Neural cell (in vitro differentiated cells): ENCODE results near the gene VPS41. TPM values are rescaled to one million over a fixed set of nuclear protein-coding genes. Genes with fewer than 3 reads are reported as not detected.

Experiments used
- H2AFZ ChIP-seq: fragments of 200-600, 300-800 bp; sonication (generic), shearing (Covaris generic); 2 replicates; pipeline ENCODE4 v1.6.0; 2014; ENCODE audit warnings: low read depth, mild to moderate bottlenecking, antibody characterized with exemption, low read length, moderate library complexity
- H3F3A ChIP-seq: fragments of 200-600 bp; shearing (Covaris generic); 2 replicates; pipeline ENCODE4 v1.6.1; 2016; ENCODE audit warnings: mild to moderate bottlenecking, moderate library complexity, mixed read lengths, antibody characterized with exemption, low read length; ENCODE audit not compliant: insufficient read depth, poor library complexity, severe bottlenecking
- H3K27ac ChIP-seq: fragments of 200-600, 300-800 bp; sonication (generic), shearing (Covaris generic); 2 replicates; pipeline ENCODE4 v1.5.1; 2014; ENCODE audit warnings: mild to moderate bottlenecking, low read length, moderate library complexity
- H3K27me3 ChIP-seq: fragments of 300-800, 200-600 bp; sonication (generic), shearing (Covaris generic); 2 replicates; pipeline ENCODE4 v1.6.0; 2014; ENCODE audit warnings: mild to moderate bottlenecking, low read depth, low read length, moderate library complexity; ENCODE audit not compliant: insufficient read depth
- H3K36me3 ChIP-seq: fragments of 300-800, 200-600 bp; sonication (generic), shearing (Covaris generic); 2 replicates; pipeline ENCODE4 v1.5.1; 2014; ENCODE audit warnings: mild to moderate bottlenecking, antibody characterized with exemption, low read length, moderate library complexity; ENCODE audit not compliant: insufficient read depth
- H3K4me2 ChIP-seq: fragments of 300-800, 200-600 bp; sonication (generic), shearing (Covaris generic); 2 replicates; pipeline ENCODE4 v1.6.0; 2014; ENCODE audit warnings: mild to moderate bottlenecking, low read length
- H3K4me3 ChIP-seq: fragments of 300-800, 200-600 bp; sonication (generic), shearing (Covaris generic); 2 replicates; pipeline ENCODE4 v1.5.1; 2014; ENCODE audit warnings: mild to moderate bottlenecking, low read length, moderate library complexity
- H3K79me2 ChIP-seq: fragments of 200-600 bp; shearing (Covaris generic); replicated peaks from 2 replicates; pipeline ENCODE4 v1.6.0; 2014; ENCODE audit warnings: mild to moderate bottlenecking, low read length, moderate library complexity; ENCODE audit not compliant: insufficient read depth
- H3K9ac ChIP-seq: fragments of 300-800, 200-600 bp; sonication (generic), shearing (Covaris generic); 2 replicates; pipeline ENCODE4 v1.6.1; 2016; ENCODE audit warnings: mild to moderate bottlenecking, low read length, mixed read lengths
- H3K9me2 ChIP-seq: fragments of 200-600 bp; shearing (Covaris generic); 2 replicates; pipeline ENCODE4 v1.6.1; 2016; ENCODE audit warnings: mild to moderate bottlenecking, low read length, mixed read lengths; ENCODE audit not compliant: insufficient read depth
- H3K9me3 ChIP-seq: fragments of 200-600, 300-800 bp; sonication (generic), shearing (Covaris generic); 2 replicates; pipeline ENCODE4 v1.6.1; 2016; ENCODE audit warnings: mild to moderate bottlenecking, mixed run types, low read length, moderate library complexity, mixed read lengths
- H4K20me1 ChIP-seq: fragments of 200-600 bp; shearing (Covaris generic); 2 replicates; pipeline ENCODE4 v1.6.1; 2016; ENCODE audit warnings: mild to moderate bottlenecking, mixed run types; ENCODE audit not compliant: insufficient read depth
- CTCF ChIP-seq: fragments of 450-650 bp; IDR thresholded peaks from 2 replicates; pipeline ENCODE4 v1.5.1; 2014; ENCODE audit warnings: antibody characterized with exemption, mild to moderate bottlenecking, moderate library complexity; ENCODE audit not compliant: poor library complexity, severe bottlenecking
- EP300 ChIP-seq: fragments of 450-650 bp; conservative IDR thresholded peaks from 2 replicates; pipeline ENCODE4 v1.6.1; 2014; ENCODE audit warnings: antibody characterized with exemption, mild to moderate bottlenecking, moderate library complexity; ENCODE audit not compliant: poor library complexity, severe bottlenecking
- EZH2 ChIP-seq: fragments of 200-600, 300-800 bp; shearing (Covaris generic), sonication (generic); IDR thresholded peaks from 2 replicates; pipeline ENCODE4 v1.6.1; 2014; ENCODE audit warnings: antibody characterized with exemption, low read length, borderline replicate concordance, mild to moderate bottlenecking; ENCODE audit not compliant: insufficient read depth, poor library complexity, severe bottlenecking
- MXI1 ChIP-seq: fragments of 450-650 bp; conservative IDR thresholded peaks from 2 replicates; pipeline ENCODE4 v1.6.1; 2014; ENCODE audit warnings: antibody characterized with exemption, mild to moderate bottlenecking; ENCODE audit not compliant: poor library complexity, severe bottlenecking
- POLR2AphosphoS5 ChIP-seq: IDR thresholded peaks from 2 replicates; pipeline ENCODE4 v1.6.1; 2012
- RAD21 ChIP-seq: fragments of 450-650 bp; conservative IDR thresholded peaks from 2 replicates; pipeline ENCODE4 v1.6.1; 2014; ENCODE audit warnings: antibody characterized with exemption, mild to moderate bottlenecking, moderate library complexity
- SMC3 ChIP-seq: fragments of 450-650 bp; conservative IDR thresholded peaks from 2 replicates; pipeline ENCODE4 v1.6.1; 2014; ENCODE audit warnings: antibody characterized with exemption, mild to moderate bottlenecking, moderate library complexity; ENCODE audit not compliant: poor library complexity
- TAF1 ChIP-seq: IDR thresholded peaks from 2 replicates; pipeline ENCODE4 v1.6.1; 2012; ENCODE audit warnings: low read depth
- polyA plus RNA-seq: library from polyadenylated mRNA; depleted of rRNA; stranded (reverse); fragments of >200 nt; gene quantifications from 2 replicates; pipeline ENCODE4 v1.2.3, GENCODE V29; 2014
- TF ChIP-seq, protein P1 (sequence below): IDR thresholded peaks from 2 replicates; pipeline ENCODE4 v1.6.1; 2012; ENCODE audit warnings: borderline replicate concordance

VPS41 gene
- polyA plus RNA-seq, 1 donor from 2014 or later = 64.0 TPM

DNA sequence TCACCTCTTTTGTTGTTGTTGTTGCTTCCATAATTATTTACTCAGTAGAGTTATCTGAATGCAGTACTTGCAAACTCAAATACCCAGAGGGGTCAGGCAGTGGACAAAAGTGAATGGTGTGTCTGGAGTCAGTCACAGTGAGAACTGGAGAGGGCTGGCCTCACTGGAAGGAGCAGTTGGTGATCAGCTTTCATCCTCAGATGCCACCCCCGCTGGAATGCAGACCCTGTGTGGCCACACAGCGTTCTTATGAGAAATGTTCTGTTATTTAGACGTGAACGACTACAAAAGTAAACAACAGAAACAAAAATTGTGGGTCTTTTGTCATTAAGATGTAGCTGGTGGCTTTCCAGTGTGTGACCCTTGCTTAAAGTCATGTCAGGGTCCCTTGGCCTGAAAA lies 29.6 kb upstream of the VPS41 start:
- TF ChIP-seq POLR2AphosphoS5 = no peak
- TF ChIP-seq EZH2 = no peak
- TF ChIP-seq TAF1 = no peak
- TF ChIP-seq MXI1 = no peak
- TF ChIP-seq, protein P1, sequence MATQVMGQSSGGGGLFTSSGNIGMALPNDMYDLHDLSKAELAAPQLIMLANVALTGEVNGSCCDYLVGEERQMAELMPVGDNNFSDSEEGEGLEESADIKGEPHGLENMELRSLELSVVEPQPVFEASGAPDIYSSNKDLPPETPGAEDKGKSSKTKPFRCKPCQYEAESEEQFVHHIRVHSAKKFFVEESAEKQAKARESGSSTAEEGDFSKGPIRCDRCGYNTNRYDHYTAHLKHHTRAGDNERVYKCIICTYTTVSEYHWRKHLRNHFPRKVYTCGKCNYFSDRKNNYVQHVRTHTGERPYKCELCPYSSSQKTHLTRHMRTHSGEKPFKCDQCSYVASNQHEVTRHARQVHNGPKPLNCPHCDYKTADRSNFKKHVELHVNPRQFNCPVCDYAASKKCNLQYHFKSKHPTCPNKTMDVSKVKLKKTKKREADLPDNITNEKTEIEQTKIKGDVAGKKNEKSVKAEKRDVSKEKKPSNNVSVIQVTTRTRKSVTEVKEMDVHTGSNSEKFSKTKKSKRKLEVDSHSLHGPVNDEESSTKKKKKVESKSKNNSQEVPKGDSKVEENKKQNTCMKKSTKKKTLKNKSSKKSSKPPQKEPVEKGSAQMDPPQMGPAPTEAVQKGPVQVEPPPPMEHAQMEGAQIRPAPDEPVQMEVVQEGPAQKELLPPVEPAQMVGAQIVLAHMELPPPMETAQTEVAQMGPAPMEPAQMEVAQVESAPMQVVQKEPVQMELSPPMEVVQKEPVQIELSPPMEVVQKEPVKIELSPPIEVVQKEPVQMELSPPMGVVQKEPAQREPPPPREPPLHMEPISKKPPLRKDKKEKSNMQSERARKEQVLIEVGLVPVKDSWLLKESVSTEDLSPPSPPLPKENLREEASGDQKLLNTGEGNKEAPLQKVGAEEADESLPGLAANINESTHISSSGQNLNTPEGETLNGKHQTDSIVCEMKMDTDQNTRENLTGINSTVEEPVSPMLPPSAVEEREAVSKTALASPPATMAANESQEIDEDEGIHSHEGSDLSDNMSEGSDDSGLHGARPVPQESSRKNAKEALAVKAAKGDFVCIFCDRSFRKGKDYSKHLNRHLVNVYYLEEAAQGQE = no peak
- TF ChIP-seq RAD21 = no peak
- no peak for TF ChIP-seq SMC3
- no peak for TF ChIP-seq EP300
- TF ChIP-seq CTCF = no peak
- H3K36me3 ChIP-seq = no peaks in the 10 kb centered on the region
- H3K4me3 ChIP-seq = no peak overlapping the region
- H4K20me1 ChIP-seq = no peaks in the 10 kb centered on the region
- H3K9me2 ChIP-seq = no peaks in the 10 kb centered on the region
- H3K27me3 ChIP-seq = no peaks in the 10 kb centered on the region
- no peak overlapping the region for H3K27ac ChIP-seq
- H3K9me3 ChIP-seq = no peaks in the 10 kb centered on the region
- H3K4me2 ChIP-seq = no peak overlapping the region
- H2AFZ ChIP-seq = no peak overlapping the region
- H3K9ac ChIP-seq = no peak overlapping the region
- H3F3A ChIP-seq = no peaks in the 10 kb centered on the region
- no peaks in the 10 kb centered on the region for H3K79me2 ChIP-seq

DNA sequence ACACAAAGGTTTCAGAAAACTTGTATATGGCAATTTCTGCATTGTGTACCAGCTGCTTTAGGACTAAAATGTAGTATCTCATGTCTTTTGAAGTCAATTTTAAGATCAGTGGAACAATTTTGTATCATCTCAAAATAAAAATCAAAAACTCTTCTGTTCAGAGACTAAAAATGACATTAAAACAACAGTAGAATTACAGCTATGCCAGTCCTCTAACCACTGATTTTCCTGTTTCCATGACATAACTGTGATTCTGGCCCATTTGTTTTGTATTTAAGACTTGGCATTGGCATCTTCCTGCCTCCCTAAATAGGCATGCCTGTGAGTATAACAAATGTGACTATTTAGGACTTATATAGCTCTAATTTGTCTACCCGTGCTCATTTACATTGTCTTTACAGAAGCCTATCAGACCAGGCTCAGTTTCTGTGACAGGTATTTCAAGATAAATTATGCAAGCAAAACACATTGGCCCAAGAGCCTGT lies 29.1 kb upstream of the VPS41 start:
- no peaks in the 10 kb centered on the region for H3K9me3 ChIP-seq
- H2AFZ ChIP-seq = no peak overlapping the region
- no peak overlapping the region for H3K9ac ChIP-seq
- H3K4me3 ChIP-seq = no peak overlapping the region
- H3K9me2 ChIP-seq = no peaks in the 10 kb centered on the region
- H3K4me2 ChIP-seq = no peak overlapping the region
- H3K79me2 ChIP-seq = no peaks in the 10 kb centered on the region
- H4K20me1 ChIP-seq = no peaks in the 10 kb centered on the region
- no peaks in the 10 kb centered on the region for H3F3A ChIP-seq
- H3K27me3 ChIP-seq = no peaks in the 10 kb centered on the region
- TF ChIP-seq MXI1 (no peak), CTCF (no peak)
- H3K36me3 ChIP-seq = no peaks in the 10 kb centered on the region
- H3K27ac ChIP-seq = no peak overlapping the region
